ENCODE results near the gene ITGA11.

DNA sequence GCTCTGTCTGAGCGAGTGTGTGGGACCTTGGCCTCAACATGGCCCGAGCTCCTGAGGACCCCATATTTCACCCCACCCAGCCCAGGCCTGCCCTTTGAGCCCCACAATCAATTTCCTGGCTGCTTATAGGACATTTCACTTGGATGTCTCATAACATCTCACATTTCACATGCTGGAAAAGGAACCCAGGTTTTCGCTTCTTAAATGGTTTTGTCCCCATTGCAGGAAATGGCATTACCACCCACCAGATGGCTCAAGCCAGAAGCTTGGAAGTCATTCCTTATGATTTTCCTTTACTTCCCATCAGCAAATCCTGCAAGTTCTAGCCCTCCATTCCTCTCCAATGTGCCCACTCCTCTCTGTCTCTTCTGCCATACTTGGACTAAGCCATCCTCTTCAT is 14.9 kb downstream of the ITGA11 start:
- TF ChIP-seq, protein P1, sequence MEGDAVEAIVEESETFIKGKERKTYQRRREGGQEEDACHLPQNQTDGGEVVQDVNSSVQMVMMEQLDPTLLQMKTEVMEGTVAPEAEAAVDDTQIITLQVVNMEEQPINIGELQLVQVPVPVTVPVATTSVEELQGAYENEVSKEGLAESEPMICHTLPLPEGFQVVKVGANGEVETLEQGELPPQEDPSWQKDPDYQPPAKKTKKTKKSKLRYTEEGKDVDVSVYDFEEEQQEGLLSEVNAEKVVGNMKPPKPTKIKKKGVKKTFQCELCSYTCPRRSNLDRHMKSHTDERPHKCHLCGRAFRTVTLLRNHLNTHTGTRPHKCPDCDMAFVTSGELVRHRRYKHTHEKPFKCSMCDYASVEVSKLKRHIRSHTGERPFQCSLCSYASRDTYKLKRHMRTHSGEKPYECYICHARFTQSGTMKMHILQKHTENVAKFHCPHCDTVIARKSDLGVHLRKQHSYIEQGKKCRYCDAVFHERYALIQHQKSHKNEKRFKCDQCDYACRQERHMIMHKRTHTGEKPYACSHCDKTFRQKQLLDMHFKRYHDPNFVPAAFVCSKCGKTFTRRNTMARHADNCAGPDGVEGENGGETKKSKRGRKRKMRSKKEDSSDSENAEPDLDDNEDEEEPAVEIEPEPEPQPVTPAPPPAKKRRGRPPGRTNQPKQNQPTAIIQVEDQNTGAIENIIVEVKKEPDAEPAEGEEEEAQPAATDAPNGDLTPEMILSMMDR (IDR thresholded peaks at IDR 0.05; ENCODE audit: insufficient read depth, low read length) = no peak
- TF ChIP-seq POLR2AphosphoS5 (IDR thresholded peaks at IDR 0.05; ENCODE audit: low read depth) (no peak), SPI1 (IDR thresholded peaks at IDR 0.05; ENCODE audit: borderline replicate concordance, low read depth) (no peak)

Data from HL-60 (cell line).